Osteocyte (in vitro differentiated cells): Measurements from ENCODE around the gene FKBP1B. TPM values are rescaled to one million over a fixed set of nuclear protein-coding genes. Genes with fewer than 3 reads are reported as not detected.
"Not testable (repeated sequence)": the region's sequence is repeated elsewhere in the genome, so short reads cannot be mapped to it uniquely, and the experiment has no call there.

ENCODE experiments used
- DNase-seq: peaks from one replicate; pipeline ENCODE4 v3.0.0; 2021; ENCODE audit warnings: mixed read lengths; ENCODE audit not compliant: unreplicated experiment; ENCODE audit errors: extremely low spot score
- H3K27ac Mint-ChIP-seq: one replicate; pipeline ENCODE4 v1.8.0; 2021; ENCODE audit warnings: mild to moderate bottlenecking, mixed read lengths; ENCODE audit not compliant: unreplicated experiment
- H3K27me3 Mint-ChIP-seq: one replicate; pipeline ENCODE4 v1.8.0; 2021; ENCODE audit warnings: mixed read lengths; ENCODE audit not compliant: unreplicated experiment
- H3K36me3 Mint-ChIP-seq: one replicate; pipeline ENCODE4 v1.8.0; 2021; ENCODE audit warnings: mixed read lengths; ENCODE audit not compliant: unreplicated experiment
- H3K4me1 Mint-ChIP-seq: one replicate; pipeline ENCODE4 v1.8.0; 2021; ENCODE audit warnings: mixed read lengths; ENCODE audit not compliant: unreplicated experiment
- H3K4me3 Mint-ChIP-seq: one replicate; pipeline ENCODE4 v1.8.0; 2021; ENCODE audit warnings: mild to moderate bottlenecking, moderate library complexity, mixed read lengths; ENCODE audit not compliant: unreplicated experiment
- H3K9me3 Mint-ChIP-seq: one replicate; pipeline ENCODE4 v1.8.0; 2021; ENCODE audit warnings: mixed read lengths; ENCODE audit not compliant: unreplicated experiment
- CTCF ChIP-seq: fragments of 200-600 bp; sonication (generic); IDR thresholded peaks from 2 replicates; pipeline ENCODE4 v1.5.0; 2021; ENCODE audit warnings: antibody characterized with exemption, mild to moderate bottlenecking, moderate library complexity
- total RNA-seq: library from RNA; stranded (reverse); gene quantifications from 2 replicates; pipeline ENCODE4 v1.2.1, GENCODE V29; 2021

FKBP1B gene
- total RNA-seq, 1 donor from 2014 or later, result 12.7 TPM

- TF ChIP-seq CTCF, result no peak
- H3K4me3 Mint-ChIP-seq, result no peak overlapping the region
- H3K27ac Mint-ChIP-seq, result no peak overlapping the region
- H3K4me1 Mint-ChIP-seq, result peaks cover 15% of the 10 kb centered on the region
- no peaks in the 10 kb centered on the region for H3K36me3 Mint-ChIP-seq
- DNase-seq, result no peak
- no peaks in the 10 kb centered on the region for H3K27me3 Mint-ChIP-seq
- no peaks in the 10 kb centered on the region for H3K9me3 Mint-ChIP-seq
Observed at GRCh38 chr2:24010477-24011249, 38.9 kb upstream of the FKBP1B start.

- Mint-ChIP-seq H3K4me1 (peaks cover 23% of the 10 kb centered on the region), H3K4me3 (no peak overlapping the region), H3K27me3 (no peaks in the 10 kb centered on the region), H3K27ac (no peak overlapping the region), H3K9me3 (no peaks in the 10 kb centered on the region), H3K36me3 (no peaks in the 10 kb centered on the region)
- DNase-seq, result no peak
- TF ChIP-seq CTCF, result no peak
Observed at GRCh38 chr2:24011250-24012104, 38.1 kb upstream of the FKBP1B start.

- H3K27me3 Mint-ChIP-seq, result no peaks in the 10 kb centered on the region
- no peak for DNase-seq
- no peak for TF ChIP-seq CTCF
Observed at GRCh38 chr2:24012521-24013188, 36.9 kb upstream of the FKBP1B start.

GRCh38 chr2:24014902-24015301, 34.6 kb upstream of the FKBP1B start:
- not testable (repeated sequence) for DNase-seq

More at GRCh38 chr2:24012521-24013188, 36.9 kb upstream of the FKBP1B start:
- no peaks in the 10 kb centered on the region for H3K36me3 Mint-ChIP-seq
- H3K4me3 Mint-ChIP-seq, result no peak overlapping the region
- H3K27ac Mint-ChIP-seq, result no peak overlapping the region
- no peaks in the 10 kb centered on the region for H3K9me3 Mint-ChIP-seq
- H3K4me1 Mint-ChIP-seq, result peaks cover 25% of the 10 kb centered on the region

GRCh38 chr2:24015562-24016375, 33.8 kb upstream of the FKBP1B start:
- no peak for DNase-seq

More at GRCh38 chr2:24014902-24015301, 34.6 kb upstream of the FKBP1B start:
- H3K4me3 Mint-ChIP-seq, H3K36me3 Mint-ChIP-seq, H3K9me3 Mint-ChIP-seq, H3K27ac Mint-ChIP-seq, H3K27me3 Mint-ChIP-seq: not testable (repeated sequence)
- peaks cover 25% of the 10 kb centered on the region for H3K4me1 Mint-ChIP-seq

More at GRCh38 chr2:24015562-24016375, 33.8 kb upstream of the FKBP1B start:
- Mint-ChIP-seq H3K36me3 (no peaks in the 10 kb centered on the region), H3K27me3 (no peaks in the 10 kb centered on the region), H3K9me3 (no peaks in the 10 kb centered on the region), H3K4me1 (peaks cover 25% of the 10 kb centered on the region), H3K27ac (peak overlapping the region; percentile 78), H3K4me3 (no peak overlapping the region)
- TF ChIP-seq CTCF, result no peak
